Hematopoietic multipotent progenitor cell treated with erythropoietin and hydrocortisone succinate and interleukin-3 and kit ligand, for 17 days (in vitro differentiated cells): ENCODE data around the gene POM121L2.
A peak's percentile ranks its signal among the peaks of the same experiment; 100 is the strongest.

Experiments
- DNase-seq: peaks from one replicate; pipeline ENCODE4 v3.0.0-alpha.2; 2015; ENCODE audit warnings: low spot score

Gene POM121L2

DNA sequence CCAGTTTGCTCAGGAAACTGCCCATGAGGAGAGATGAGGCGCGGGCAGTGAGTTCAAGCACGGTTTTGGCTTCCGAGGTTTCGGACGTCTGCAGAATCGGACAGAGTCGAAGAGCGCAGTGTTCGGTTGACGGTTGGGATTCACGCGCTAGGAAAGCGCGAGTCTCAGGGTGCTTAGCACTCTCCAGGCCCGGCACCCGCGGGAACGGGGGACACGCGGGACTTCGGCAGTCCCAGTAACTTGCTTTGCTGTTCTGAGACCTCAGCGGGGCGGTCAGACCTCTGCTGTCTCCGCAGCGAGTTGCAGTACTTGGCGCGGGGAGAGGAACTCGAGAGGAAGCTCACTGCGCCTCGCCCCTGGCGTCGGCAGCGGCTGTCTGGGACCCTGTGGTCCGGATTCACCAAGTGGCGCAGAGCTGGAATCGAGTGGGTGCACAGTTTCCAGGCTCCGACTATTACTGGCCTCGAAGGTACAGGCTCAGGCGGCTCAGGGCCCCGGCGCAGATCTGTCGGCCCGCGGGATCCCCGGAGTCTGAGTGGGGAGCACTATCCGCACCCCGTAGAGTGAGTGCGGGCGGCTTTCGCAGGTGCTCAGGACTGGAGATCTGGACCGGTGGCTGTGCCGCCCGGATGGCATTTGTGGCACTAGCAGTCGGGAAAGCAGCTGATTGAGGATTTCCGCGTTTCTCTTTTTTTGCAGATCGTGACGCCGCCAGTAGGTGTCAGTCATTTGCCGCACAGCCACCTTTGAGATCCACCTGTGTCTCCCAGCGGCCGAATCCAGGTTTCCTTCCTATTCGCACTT, at the start of gene POM121L2:
POM121L2 (minus strand) TSS at position 128 of the 804 bp plus-strand sequence; CDS start at position 25, 103 bp downstream.
- DNase-seq: peak; percentile 61

DNA sequence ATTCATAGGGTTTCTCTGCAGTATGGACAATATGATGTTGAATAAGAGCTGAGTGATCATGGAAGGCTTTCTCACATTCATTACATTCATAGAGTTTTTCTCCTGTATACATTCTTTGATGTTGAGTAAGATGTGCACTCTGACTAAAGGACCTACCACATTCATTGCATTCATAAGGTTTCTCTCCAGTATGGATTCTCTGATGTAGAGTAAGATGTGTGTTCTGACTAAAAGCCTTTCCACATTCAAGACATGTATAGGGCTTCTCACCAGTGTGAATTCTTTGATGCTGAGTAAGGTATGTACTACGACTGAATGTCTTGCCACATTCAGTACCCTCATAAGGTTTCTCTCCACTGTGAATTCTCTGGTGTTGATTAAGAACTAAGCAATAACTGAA, 47.2 kb upstream of the POM121L2 start:
- no peak for DNase-seq

DNA sequence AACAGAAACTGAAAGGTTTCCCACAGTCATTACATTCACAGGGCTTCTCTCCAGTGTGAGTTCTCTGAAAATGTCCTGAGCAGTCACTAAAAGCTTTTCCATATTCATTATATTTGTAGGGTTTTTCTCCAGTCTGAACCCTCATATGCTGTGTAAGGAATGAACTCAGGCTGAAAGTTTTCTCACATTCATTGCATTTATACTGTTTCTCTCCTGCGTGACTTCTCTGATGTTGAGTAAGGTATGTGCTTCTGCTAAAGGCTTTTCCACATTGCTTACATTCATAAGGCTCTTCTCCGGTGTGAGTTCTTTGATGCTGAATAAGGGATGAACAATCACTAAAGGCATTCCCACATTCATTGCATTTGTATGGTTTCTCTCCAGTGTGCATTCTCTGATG, 46.7 kb upstream of the POM121L2 start:
- DNase-seq: no peak

GRCh38 chr6:27352850-27353249, 40.8 kb upstream of the POM121L2 start:
- no peak for DNase-seq

- DNase-seq: no peak
Observed at GRCh38 chr6:27334141-27334540, 22.1 kb upstream of the POM121L2 start.

DNA sequence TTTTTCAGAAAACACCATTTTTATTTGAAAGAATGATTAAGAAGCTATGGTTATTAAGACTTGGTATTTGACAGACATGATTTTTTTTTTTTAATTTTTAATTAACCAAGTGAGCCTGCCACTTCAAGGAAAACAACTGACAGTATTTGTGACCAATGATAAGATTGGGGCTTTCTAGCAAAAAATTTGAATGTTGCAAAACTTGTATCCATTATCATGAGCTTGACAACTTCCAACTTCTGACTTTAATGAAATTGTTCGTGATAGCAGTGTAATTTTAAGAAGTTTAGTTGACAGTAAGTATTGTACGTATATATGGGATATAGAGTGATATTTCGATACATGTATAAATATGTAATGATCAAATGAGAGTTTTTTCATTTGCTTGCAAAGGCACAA, 21.6 kb upstream of the POM121L2 start:
- DNase-seq: no peak

DNA sequence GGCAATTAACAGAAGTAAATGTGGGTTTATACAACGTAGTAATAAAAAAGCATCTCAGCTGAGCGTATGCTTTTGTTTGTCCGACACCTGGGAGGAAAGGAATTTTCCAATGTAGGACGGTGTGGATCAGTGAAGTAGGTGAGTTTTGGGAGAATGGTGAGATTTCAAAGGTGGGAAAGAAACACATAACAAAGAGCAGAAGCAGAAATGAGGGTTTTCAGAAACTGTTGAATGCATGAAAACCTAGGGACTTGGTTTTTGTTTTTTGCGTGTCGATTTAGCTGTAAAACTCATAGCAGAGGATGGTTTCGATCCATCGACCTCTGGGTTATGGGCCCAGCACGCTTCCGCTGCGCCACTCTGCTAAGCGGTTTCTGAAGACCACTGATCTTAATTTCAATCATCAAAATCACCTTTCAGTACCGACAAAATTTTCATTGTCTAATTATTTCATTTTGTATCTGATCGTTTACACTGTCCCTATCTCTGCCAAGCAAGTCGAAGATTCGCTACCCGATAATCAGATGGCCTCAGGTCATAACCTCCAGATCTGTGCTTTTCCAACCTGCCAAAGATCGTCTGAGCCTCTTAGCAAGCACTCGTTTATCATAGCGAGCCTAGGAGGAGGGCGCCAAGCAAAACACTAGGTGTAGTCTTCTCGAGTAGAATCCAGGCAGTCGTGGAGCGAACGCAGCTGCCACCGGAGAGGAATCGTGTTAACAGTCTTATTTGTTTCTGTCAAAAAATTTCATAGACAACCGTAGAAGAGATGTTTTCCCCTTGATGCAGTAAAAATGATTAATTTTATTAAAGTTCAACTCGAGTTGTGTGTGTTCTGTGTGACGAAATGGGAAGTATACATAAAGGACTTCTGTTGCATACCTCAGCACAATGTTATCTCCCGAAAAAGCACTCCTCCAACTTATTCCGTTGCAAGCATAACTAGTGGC, 20.9 kb upstream of the POM121L2 start:
- no peak for DNase-seq

DNA sequence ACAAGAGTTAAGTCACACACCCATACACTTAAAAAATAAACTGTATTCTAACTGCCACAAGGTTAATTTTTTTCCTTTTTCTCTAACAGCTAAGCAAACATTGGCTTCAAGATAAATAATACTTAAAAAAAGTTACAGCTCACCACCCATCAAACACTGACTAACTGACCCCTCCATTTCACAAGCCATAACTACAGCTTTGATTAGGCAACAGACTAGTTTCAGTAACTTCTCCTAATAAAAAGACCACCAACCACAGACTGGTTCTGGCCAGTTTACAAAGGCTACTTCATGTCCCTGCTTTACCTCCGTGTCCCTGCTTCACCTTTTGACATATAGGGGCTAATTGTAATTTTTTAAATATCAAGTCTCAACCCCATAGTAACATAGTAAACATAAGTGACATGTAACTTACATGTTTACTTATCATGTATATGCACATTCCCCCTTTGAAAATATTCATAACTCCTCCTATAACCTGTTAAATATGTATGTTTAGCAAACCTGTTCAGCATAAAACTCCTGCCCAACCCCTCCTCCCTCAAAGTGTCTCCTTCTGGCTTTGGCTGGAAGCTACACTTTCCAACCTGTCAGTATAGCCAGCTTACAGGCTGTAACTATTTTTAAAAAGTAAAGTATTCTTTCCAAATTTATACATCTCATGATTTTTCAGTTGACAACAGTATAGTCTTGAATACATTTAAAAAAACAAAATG, 15.1 kb upstream of the POM121L2 start:
- no peak for DNase-seq

DNA sequence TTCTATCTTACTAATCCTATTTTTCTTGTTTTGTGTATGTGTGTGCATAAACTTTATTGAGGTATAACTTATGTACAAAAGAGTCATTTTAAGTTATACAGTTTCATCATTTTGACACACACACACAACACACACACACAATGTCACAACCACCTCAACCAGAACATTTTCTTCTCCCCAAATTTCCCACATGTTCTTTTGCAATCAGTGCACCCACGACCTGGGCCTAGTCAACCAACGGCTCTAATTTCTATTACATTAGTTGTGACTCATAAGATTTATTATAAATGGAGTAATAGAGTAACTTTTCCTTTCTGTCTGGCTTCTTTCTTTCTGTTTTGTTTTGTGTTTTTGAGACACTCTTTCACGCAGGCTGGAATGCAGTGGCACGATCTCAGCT, 9.8 kb upstream of the POM121L2 start:
- no peak for DNase-seq

- DNase-seq: no peak
Observed at GRCh38 chr6:27321370-27321769, 9.3 kb upstream of the POM121L2 start.

GRCh38 chr6:27318973-27319372, 6.9 kb upstream of the POM121L2 start:
- DNase-seq: no peak

- no peak for DNase-seq
Observed at GRCh38 chr6:27314046-27314445, 2.0 kb upstream of the POM121L2 start.

- DNase-seq: no peak
Observed at GRCh38 chr6:27312950-27313271, 838 bp upstream of the POM121L2 start.

DNA sequence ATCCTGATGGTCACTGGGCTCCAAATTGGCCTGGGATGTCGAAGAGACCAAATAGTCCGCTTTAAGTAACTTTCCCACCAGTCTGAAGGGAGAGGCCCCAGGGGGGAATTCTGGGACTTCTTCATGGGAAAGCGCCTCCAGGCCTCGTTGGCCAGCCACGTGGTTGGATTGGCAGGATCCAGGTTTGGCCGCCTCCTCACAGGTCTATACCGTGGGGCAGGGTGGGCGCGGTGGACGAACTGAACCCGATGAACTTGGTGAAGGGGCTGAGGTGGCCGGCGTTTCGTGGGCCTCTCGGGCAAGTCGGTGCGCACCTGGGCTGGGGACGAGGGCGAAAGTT, 297 bp downstream of the POM121L2 start:
- no peak for DNase-seq

- no peak for DNase-seq
Observed at GRCh38 chr6:27303613-27304272, 8.3 kb downstream of the POM121L2 start.

DNA sequence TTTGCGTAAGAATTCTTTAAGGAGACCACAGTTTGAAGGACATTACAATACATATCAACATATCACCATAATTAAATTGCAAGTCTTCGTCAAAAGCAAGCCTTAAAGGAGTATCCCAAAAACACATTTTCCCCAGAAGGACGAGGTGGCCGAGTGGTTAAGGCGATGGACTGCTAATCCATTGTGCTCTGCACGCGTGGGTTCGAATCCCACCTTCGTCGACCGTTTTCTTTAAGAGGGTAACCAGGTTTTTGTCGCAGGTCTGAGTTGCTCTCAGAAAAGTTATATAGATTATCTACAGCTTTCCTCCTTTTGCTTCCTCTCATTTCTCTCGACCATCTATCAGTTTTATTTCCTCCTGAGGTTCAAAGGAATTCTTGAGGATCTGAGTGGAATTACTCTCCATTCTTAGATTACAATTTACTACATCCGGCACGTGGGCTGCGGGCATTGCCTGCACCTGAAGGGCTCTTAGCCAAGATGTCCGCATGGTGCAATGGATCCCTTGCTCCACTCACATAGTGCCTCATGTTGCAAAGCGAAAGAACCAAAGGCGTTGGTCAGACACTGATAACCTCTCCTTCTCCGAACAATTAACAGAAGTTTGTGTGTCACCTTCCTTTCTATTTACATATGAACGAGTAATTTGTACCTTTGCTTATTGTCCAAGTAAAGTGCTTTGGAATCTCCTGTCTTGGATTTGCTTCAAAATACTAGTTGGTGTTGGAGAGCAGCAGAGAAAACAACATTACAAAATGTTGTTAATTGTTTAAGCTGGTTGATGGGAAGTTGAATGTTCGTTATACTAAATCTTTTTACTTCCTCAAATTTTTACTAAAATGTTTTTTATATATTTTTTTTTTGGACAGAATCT, 14.0 kb downstream of the POM121L2 start:
- DNase-seq: no peak

DNA sequence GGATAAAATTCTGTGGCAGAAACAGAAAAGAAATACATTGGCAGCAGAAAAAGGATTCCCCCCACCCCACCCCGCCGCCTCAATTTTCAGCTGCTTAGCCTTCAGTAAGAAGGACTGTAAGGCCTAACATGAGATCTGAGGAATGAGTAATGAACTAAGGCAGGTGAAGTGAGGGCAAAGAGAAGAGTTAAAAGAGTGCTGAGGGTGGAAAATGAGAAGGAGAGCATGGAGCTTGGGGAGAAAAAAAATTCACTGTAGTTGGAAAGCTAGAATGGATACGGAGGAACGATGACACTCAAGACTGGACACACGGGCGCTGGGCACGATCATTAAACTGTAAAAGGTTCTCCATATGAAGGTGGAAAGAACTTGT, 14.6 kb downstream of the POM121L2 start:
- DNase-seq: no peak

DNA sequence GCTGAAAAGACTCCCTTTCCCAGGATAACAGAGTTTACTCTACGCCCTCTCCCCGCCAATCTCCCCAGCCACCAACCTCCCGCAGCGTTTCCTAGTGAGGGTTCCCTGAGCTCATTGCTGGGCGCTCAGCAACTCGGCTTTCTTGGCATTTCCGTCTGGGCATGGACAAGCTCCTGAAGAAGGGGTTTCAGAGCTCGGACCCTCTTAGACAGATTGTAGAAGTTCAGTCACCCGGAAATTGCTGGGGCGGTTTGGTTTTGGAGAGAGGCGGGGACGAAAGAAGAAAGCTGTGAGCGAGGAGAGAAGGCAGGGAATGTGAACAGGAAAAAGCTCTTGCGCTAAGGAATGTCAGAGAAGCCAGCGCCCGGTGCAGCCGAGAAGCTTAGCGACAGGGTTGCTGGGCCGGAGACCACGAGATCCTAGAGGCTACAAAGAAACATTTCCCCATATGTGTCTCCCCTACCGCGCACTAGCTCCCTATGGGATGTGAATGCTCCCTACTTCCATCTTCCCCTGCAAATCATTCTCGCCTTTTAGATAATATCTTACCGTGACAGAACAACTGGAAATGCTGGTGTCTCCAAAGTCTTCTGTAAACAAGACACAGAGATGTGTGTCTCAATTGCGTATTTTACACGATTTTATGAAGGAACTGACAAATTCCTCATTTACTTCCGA, 15.8 kb downstream of the POM121L2 start:
- DNase-seq: no peak

- no peak for DNase-seq
Observed at GRCh38 chr6:27295301-27296079, 16.6 kb downstream of the POM121L2 start.

GRCh38 chr6:27294409-27294808, 17.7 kb downstream of the POM121L2 start:
- no peak for DNase-seq
